Measurements from ENCODE around the gene DLK1. TPM values are rescaled to one million over a fixed set of nuclear protein-coding genes. Genes with fewer than 3 reads are reported as not detected.

The DLK1 gene
- total and polyA plus RNA-seq, 2 of the 13 experiments (the other 11 are each of a cell fraction or from before 2014, with no cell fraction given), result 95.5 to 312 TPM

- peak; percentile 82; the same call in 1 of the 2 replicates for TF ChIP-seq ZBED4 (CRISPR knock-in tag; IDR thresholded peaks at IDR 0.05; ENCODE audit: borderline replicate concordance)
- no peak for TF ChIP-seq AGO2 (optimal IDR thresholded peaks at IDR 0.05; ENCODE audit: low read depth, low read length)
- no peak for TF ChIP-seq NFE2 (CRISPR knock-in tag; IDR thresholded peaks at IDR 0.05)
- TF ChIP-seq, protein P1, sequence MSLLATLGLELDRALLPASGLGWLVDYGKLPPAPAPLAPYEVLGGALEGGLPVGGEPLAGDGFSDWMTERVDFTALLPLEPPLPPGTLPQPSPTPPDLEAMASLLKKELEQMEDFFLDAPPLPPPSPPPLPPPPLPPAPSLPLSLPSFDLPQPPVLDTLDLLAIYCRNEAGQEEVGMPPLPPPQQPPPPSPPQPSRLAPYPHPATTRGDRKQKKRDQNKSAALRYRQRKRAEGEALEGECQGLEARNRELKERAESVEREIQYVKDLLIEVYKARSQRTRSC (CRISPR knock-in tag; IDR thresholded peaks at IDR 0.05; ENCODE audit: low read depth), result no peak
- no peak for TF ChIP-seq YY1 (IDR thresholded peaks at IDR 0.05; ENCODE audit: insufficient read depth, insufficient replicate concordance, low read depth, low read length)
- TF ChIP-seq DR1 (CRISPR knock-in tag; IDR thresholded peaks at IDR 0.05), result no peak
- peak; percentile 93 for TF ChIP-seq ZNF614 (CRISPR knock-in tag; IDR thresholded peaks at IDR 0.05; ENCODE audit: borderline replicate concordance)
- peak; percentile 94 for TF ChIP-seq ZKSCAN8 (CRISPR knock-in tag; IDR thresholded peaks at IDR 0.05; ENCODE audit: borderline replicate concordance)
- TF ChIP-seq, protein P2, sequence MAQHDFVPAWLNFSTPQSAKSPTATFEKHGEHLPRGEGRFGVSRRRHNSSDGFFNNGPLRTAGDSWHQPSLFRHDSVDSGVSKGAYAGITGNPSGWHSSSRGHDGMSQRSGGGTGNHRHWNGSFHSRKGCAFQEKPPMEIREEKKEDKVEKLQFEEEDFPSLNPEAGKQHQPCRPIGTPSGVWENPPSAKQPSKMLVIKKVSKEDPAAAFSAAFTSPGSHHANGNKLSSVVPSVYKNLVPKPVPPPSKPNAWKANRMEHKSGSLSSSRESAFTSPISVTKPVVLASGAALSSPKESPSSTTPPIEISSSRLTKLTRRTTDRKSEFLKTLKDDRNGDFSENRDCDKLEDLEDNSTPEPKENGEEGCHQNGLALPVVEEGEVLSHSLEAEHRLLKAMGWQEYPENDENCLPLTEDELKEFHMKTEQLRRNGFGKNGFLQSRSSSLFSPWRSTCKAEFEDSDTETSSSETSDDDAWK (CRISPR knock-in tag; IDR thresholded peaks at IDR 0.05), result no peak
- TF ChIP-seq MIXL1 (CRISPR knock-in tag; IDR thresholded peaks at IDR 0.05), result peak; percentile 92
- TF ChIP-seq SRSF1 (optimal IDR thresholded peaks at IDR 0.05; ENCODE audit: low read depth, low read length), result no peak
- no peak for TF ChIP-seq MAFF (IDR thresholded peaks at IDR 0.05; ENCODE audit: low read depth, low read length)
- TF ChIP-seq NCOA1 (CRISPR knock-in tag; IDR thresholded peaks at IDR 0.05), result peak; percentile 24; the same call in 1 of the 2 replicates
- TF ChIP-seq, protein P3, sequence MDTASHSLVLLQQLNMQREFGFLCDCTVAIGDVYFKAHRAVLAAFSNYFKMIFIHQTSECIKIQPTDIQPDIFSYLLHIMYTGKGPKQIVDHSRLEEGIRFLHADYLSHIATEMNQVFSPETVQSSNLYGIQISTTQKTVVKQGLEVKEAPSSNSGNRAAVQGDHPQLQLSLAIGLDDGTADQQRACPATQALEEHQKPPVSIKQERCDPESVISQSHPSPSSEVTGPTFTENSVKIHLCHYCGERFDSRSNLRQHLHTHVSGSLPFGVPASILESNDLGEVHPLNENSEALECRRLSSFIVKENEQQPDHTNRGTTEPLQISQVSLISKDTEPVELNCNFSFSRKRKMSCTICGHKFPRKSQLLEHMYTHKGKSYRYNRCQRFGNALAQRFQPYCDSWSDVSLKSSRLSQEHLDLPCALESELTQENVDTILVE (CRISPR knock-in tag; IDR thresholded peaks at IDR 0.05), result peak; percentile 83
- no peak for TF ChIP-seq SMAD1 (CRISPR knock-in tag; IDR thresholded peaks at IDR 0.05; ENCODE audit: borderline replicate concordance, low read depth)
- no peak for TF ChIP-seq SRY (CRISPR knock-in tag; IDR thresholded peaks at IDR 0.05)
- TF ChIP-seq, protein P4, sequence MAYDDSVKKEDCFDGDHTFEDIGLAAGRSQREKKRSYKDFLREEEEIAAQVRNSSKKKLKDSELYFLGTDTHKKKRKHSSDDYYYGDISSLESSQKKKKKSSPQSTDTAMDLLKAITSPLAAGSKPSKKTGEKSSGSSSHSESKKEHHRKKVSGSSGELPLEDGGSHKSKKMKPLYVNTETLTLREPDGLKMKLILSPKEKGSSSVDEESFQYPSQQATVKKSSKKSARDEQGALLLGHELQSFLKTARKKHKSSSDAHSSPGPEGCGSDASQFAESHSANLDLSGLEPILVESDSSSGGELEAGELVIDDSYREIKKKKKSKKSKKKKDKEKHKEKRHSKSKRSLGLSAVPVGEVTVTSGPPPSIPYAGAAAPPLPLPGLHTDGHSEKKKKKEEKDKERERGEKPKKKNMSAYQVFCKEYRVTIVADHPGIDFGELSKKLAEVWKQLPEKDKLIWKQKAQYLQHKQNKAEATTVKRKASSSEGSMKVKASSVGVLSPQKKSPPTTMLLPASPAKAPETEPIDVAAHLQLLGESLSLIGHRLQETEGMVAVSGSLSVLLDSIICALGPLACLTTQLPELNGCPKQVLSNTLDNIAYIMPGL (CRISPR knock-in tag; IDR thresholded peaks at IDR 0.05; ENCODE audit: borderline replicate concordance in 1 of 2, low read depth in 1 of 2), result peak; percentile 25 to 68; a peak in 3 of 4 replicates
- TF ChIP-seq, protein P5, sequence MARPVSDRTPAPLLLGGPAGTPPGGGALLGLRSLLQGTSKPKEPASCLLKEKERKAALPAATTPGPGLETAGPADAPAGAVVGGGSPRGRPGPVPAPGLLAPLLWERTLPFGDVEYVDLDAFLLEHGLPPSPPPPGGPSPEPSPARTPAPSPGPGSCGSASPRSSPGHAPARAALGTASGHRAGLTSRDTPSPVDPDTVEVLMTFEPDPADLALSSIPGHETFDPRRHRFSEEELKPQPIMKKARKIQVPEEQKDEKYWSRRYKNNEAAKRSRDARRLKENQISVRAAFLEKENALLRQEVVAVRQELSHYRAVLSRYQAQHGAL (CRISPR knock-in tag; IDR thresholded peaks at IDR 0.05; ENCODE audit: not compliant biosample characterization), result no peak
These were observed 24.3 kb downstream of the DLK1 start (continued) for GRCh38 chr14:100750762-100751699.
